OCI-LY7 (cell line): Measurements from ENCODE around the gene CAMSAP2.
"Not testable (repeated sequence)": the region's sequence is repeated elsewhere in the genome, so short reads cannot be mapped to it uniquely, and the experiment has no call there.

Experiments used
- EZH2phosphoT487 ChIP-seq: fragments of 200-600 bp; sonication (generic); IDR thresholded peaks from 2 replicates; pipeline ENCODE4 v1.6.1; 2018; ENCODE audit warnings: low read depth, borderline replicate concordance, mild to moderate bottlenecking, mixed run types, antibody characterized with exemption, low read length, moderate library complexity, mixed read lengths
- TF ChIP-seq, protein P1 (sequence below): fragments of 200-600 bp; sonication (generic); conservative IDR thresholded peaks from 2 replicates; pipeline ENCODE4 v1.5.1; 2014; ENCODE audit warnings: mild to moderate bottlenecking, antibody characterized with exemption, low read length, moderate library complexity, mixed read lengths

DNA sequence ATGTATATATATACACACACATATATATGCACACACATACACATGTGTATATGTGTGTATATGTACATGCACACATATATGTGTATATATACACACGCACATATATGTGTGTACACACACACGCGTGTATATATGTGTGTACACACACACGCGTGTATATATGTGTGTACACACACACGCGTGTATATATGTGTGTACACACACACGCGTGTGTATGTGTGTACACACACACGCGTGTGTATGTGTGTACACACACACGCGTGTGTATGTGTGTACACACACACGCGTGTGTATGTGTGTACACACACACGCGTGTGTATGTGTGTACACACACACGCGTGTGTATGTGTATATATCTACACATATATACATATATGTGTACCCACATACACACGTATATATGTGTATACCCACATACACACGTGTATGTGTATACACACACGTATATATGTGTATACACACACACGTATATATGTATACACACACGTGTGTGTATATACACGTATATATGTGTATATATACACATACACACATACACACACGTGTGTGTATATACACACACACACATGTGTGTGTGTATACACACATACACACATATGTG, 78.0 kb downstream of the CAMSAP2 start:
- TF ChIP-seq, protein P1, sequence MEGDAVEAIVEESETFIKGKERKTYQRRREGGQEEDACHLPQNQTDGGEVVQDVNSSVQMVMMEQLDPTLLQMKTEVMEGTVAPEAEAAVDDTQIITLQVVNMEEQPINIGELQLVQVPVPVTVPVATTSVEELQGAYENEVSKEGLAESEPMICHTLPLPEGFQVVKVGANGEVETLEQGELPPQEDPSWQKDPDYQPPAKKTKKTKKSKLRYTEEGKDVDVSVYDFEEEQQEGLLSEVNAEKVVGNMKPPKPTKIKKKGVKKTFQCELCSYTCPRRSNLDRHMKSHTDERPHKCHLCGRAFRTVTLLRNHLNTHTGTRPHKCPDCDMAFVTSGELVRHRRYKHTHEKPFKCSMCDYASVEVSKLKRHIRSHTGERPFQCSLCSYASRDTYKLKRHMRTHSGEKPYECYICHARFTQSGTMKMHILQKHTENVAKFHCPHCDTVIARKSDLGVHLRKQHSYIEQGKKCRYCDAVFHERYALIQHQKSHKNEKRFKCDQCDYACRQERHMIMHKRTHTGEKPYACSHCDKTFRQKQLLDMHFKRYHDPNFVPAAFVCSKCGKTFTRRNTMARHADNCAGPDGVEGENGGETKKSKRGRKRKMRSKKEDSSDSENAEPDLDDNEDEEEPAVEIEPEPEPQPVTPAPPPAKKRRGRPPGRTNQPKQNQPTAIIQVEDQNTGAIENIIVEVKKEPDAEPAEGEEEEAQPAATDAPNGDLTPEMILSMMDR, result not testable (repeated sequence)
- not testable (repeated sequence) for TF ChIP-seq EZH2phosphoT487
